Uterus (tissue), 2 donors: ENCODE measurements around the gene PRSS57.

Source experiments
- CTCF ChIP-seq, 4 experiments: fragments of 200-600 bp in 2 of 4; fragments of 450-650 bp in 2 of 4; sonication (generic) in 2 of 4; IDR thresholded peaks; one replicate each; pipeline ENCODE4 v1.5.1; 2016 to 2019; ENCODE audit warnings: antibody characterized with exemption in 4 of 4, mild to moderate bottlenecking in 2 of 4, moderate library complexity in 1 of 4
- POLR2A ChIP-seq, 2 donors: fragments of 450-650 bp; IDR thresholded peaks; one replicate each; pipeline ENCODE4 v1.6.1; 2016; ENCODE audit warnings: antibody characterized with exemption in 2 of 2, mild to moderate bottlenecking in 1 of 2, moderate library complexity in 1 of 2

- TF ChIP-seq CTCF (IDR thresholded peaks at IDR 0.05): no peak
- no peak for TF ChIP-seq POLR2A (IDR thresholded peaks at IDR 0.05)
Measured at GRCh38 chr19:720345-721160, 25.3 kb upstream of the PRSS57 start.
